Ovary (tissue), 9 donors: ENCODE measurements around the gene CTXN2. TPM values are rescaled to one million over a fixed set of nuclear protein-coding genes. Genes with fewer than 3 reads are reported as not detected.

Experiments used
- DNase-seq, 5 donors: peaks; one replicate each; pipeline ENCODE4 v3.0.0-alpha.2; 2019 to 2020
- H3K27ac ChIP-seq, 2 donors: fragments of 200-600 bp; one replicate each; pipeline versions ENCODE4 v1.5.1 to v1.8.0; 2019 to 2022
- H3K27me3 ChIP-seq: fragments of 200-600 bp; one replicate; pipeline ENCODE4 v1.8.0; 2022
- H3K36me3 ChIP-seq: fragments of 200-600 bp; sonication (generic); one replicate; pipeline ENCODE4 v1.5.1; 2019
- H3K4me1 ChIP-seq: one replicate; pipeline ENCODE4 v1.8.1; 2013; ENCODE audit warnings: mild to moderate bottlenecking, moderate library complexity; ENCODE audit not compliant: insufficient read depth
- H3K4me3 ChIP-seq: fragments of 200-600 bp; sonication (generic); one replicate; pipeline ENCODE4 v1.5.1; 2017
- H3K9me3 ChIP-seq, 2 donors: fragments of 200-600 bp in 1 of 2; sonication (generic) in 1 of 2; one replicate each; pipeline versions ENCODE4 v1.5.1 to v1.8.1; 2013 to 2019; ENCODE audit warnings: mild to moderate bottlenecking in 1 of 2, moderate library complexity in 1 of 2
- EP300 ChIP-seq: sonication (generic); formaldehyde crosslinking; IDR thresholded peaks from one replicate; pipeline ENCODE4 v1.6.1; 2017; ENCODE audit warnings: antibody characterized with exemption
- POLR2A ChIP-seq: fragments of 450-650 bp; IDR thresholded peaks from one replicate; pipeline ENCODE4 v1.6.1; 2017; ENCODE audit warnings: antibody characterized with exemption, mild to moderate bottlenecking, moderate library complexity
- WGBS, 3 donors: extraction: QIAGEN DNeasy Blood & Tissue Kit in 1 of 3; methylation state at CpG; one replicate each; pipeline versions ENCODE4 v1.1.5 to v1.1.7; 2013 to 2017; 5-methylcytosine and 5-hydroxymethylcytosine counted together
- intact Hi-C, 4 donors: fragments of 100-400 bp; cut with DNase I; formaldehyde crosslinking; loops; one replicate each; pipeline versions ENCODE4 v1.11.0 to v1.15.1; 2022 to 2023
- polyA plus RNA-seq, 2 donors: library from polyadenylated mRNA; stranded (reverse); fragments of 200-250 nt in 1 of 2; fragments of 350-450 nt in 1 of 2; fragmentation: Illumina TruSeq in 1 of 2; extraction: RNeasy Lipid Tissue Mini Kit (QIAGEN cat#74804) in 1 of 2; gene quantifications; one replicate each; pipeline ENCODE4 v1.2.3, GENCODE V29; 2013 to 2014
- total RNA-seq, 7 donors: library from RNA; depleted of rRNA in 2 of 7; stranded (reverse); fragments of >200 nt in 2 of 7; fragmentation: NEBNext Ultra II Directional in 3 of 7; extraction: Animal tissue kit (Norgen Biotek cat#: 25700) in 3 of 7; gene quantifications; one replicate each; pipeline versions ENCODE4 v1.1.0 to v1.2.4, GENCODE V29; 2016 to 2023
- TF ChIP-seq, protein P1 (sequence below), 3 donors: fragments of 450-650 bp in 2 of 3; fragments of 200-600 bp in 1 of 3; IDR thresholded peaks; one replicate each; pipeline versions ENCODE4 v1.5.1 to v1.8.0; 2016 to 2022; ENCODE audit warnings: antibody characterized with exemption in 3 of 3, mild to moderate bottlenecking in 1 of 3
- donor health status: DM: no; HTN: no; CAD: no; lungs with moderate emphysema.
- donor health status: DM: no; HTN: no; CAD: no.
- donor health status: Bipolar disorder and iron deficiency.
- donor health status: DM: yes; HTN: yes; CAD: no.
- donor health status: DM: no; HTN: no; CAD: no.
- donor health status: DM: yes; HTN: yes; CAD: no.

CTXN2 gene
- total and polyA plus RNA-seq, 9 donors = not detected

DNA sequence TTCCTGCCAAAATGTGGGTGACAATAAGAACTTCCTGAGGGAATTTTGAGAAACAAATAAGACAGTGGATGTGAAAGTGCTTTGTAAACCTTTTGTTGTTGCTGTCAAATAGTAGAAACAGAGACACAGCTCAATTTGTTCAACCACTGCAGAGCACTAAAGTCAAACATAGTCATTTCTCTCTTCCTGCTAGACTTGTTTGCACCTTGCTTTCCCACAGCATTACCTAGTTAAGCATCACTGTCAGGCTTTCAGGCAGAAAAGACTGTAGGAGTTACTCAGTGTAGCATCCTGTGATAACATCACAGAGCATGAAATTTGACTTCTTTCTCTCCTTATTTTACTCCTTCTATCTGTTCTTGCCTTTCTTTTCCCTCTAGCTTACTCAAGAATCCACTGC, 41.8 kb downstream of the CTXN2 start:
- TF ChIP-seq POLR2A = no peak
- no peaks in the 10 kb centered on the region for H3K4me1 ChIP-seq
- H3K4me3 ChIP-seq = no peak overlapping the region
- H3K36me3 ChIP-seq = no peaks in the 10 kb centered on the region
- no peaks in the 10 kb centered on the region for H3K9me3 ChIP-seq
- intact Hi-C loops = no loop called here
- H3K27ac ChIP-seq = no peak overlapping the region
- no peaks in the 10 kb centered on the region for H3K27me3 ChIP-seq
- DNase-seq = no peak

DNA sequence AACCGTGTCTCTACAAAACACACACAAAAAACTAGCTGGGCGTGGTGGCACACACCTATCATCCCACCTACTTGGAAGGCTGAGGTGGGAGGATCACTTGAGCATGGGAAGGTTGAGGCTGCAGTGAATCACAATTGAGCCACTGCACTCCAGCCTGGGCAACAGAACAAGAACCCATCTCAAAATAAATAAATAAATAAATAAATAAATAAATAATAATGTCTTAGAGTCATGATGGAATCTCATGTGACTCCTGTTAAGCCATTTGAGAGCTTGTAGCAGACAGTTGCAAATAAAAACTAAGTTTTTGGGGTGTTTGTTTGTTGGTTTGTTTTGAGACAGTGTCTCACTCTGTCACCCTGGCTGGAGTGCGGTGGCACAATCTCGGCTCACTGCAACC, 47.9 kb downstream of the CTXN2 start:
- Histone ChIP-seq H3K9me3 (no peaks in the 10 kb centered on the region), H3K4me1 (no peaks in the 10 kb centered on the region), H3K4me3 (no peak overlapping the region), H3K27me3 (no peaks in the 10 kb centered on the region), H3K27ac (no peak overlapping the region), H3K36me3 (no peaks in the 10 kb centered on the region)
- no peak for TF ChIP-seq EP300
- TF ChIP-seq, protein P1, sequence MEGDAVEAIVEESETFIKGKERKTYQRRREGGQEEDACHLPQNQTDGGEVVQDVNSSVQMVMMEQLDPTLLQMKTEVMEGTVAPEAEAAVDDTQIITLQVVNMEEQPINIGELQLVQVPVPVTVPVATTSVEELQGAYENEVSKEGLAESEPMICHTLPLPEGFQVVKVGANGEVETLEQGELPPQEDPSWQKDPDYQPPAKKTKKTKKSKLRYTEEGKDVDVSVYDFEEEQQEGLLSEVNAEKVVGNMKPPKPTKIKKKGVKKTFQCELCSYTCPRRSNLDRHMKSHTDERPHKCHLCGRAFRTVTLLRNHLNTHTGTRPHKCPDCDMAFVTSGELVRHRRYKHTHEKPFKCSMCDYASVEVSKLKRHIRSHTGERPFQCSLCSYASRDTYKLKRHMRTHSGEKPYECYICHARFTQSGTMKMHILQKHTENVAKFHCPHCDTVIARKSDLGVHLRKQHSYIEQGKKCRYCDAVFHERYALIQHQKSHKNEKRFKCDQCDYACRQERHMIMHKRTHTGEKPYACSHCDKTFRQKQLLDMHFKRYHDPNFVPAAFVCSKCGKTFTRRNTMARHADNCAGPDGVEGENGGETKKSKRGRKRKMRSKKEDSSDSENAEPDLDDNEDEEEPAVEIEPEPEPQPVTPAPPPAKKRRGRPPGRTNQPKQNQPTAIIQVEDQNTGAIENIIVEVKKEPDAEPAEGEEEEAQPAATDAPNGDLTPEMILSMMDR (IDR thresholded peaks at IDR 0.05) = no peak
- no peak for TF ChIP-seq POLR2A
- intact Hi-C loops = no loop called here
- WGBS, 3 donors = 87 to 92% (median 89%) methylated on average over 4 of the region's 4 CpGs
- no peak for DNase-seq

DNA sequence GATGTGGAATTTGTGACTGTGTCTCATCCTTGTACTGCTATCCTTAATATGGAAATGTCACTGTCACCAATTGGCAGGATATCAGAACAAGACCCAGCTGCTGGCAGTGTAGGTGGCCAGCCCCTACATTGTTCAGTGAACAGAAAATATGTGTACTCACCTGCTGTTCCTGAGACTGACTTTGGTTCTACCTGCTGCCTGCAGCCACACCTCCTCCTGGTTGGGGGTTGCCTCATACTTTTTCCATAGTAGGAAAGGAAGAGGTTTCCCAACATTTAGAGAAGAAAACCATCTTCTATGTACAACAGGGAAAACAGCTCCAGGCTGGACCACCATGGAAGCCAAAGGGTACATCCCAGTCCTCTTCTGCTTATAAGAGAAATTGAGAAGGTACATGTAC, 50.5 kb downstream of the CTXN2 start:
- TF ChIP-seq POLR2A (no peak), EP300 (no peak)
- TF ChIP-seq, protein P1 (IDR thresholded peaks at IDR 0.05) = no peak
- H3K4me3 ChIP-seq = no peak overlapping the region
- H3K9me3 ChIP-seq = no peaks in the 10 kb centered on the region
- DNase-seq = no peak
- H3K27me3 ChIP-seq = no peaks in the 10 kb centered on the region
- H3K27ac ChIP-seq = no peak overlapping the region
- intact Hi-C loops = no loop called here
- no peaks in the 10 kb centered on the region for H3K36me3 ChIP-seq
- no peaks in the 10 kb centered on the region for H3K4me1 ChIP-seq

DNA sequence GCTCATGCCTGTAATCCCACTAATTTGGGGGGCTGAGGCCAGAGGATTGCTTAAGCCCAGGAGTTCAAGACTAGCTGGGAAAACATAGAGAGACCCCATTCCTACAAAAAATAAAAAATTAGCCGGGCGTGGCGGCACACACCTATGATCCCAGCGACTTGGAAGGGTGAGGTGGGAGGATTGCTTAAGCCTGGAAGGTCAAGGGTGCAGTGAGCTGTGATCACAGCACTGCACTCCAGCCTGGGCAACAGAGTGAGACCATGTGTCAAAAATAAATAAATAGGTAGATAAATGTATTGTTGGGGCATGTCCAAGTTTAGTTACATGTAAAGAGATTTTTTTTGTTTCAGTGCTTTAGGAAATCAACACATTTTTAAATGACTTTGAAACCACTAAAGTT, 51.1 kb downstream of the CTXN2 start:
- no peak for DNase-seq
- intact Hi-C loops = no loop called here
- no peak for TF ChIP-seq EP300
- no peak for TF ChIP-seq POLR2A
- TF ChIP-seq, protein P1 (IDR thresholded peaks at IDR 0.05) = no peak
- Histone ChIP-seq H3K27ac (no peak overlapping the region), H3K4me1 (no peaks in the 10 kb centered on the region), H3K36me3 (no peaks in the 10 kb centered on the region), H3K4me3 (no peak overlapping the region), H3K9me3 (no peaks in the 10 kb centered on the region), H3K27me3 (no peaks in the 10 kb centered on the region)
- WGBS, 3 donors = 85 to 92% (median 91%) methylated on average over 4 of the region's 4 CpGs

DNA sequence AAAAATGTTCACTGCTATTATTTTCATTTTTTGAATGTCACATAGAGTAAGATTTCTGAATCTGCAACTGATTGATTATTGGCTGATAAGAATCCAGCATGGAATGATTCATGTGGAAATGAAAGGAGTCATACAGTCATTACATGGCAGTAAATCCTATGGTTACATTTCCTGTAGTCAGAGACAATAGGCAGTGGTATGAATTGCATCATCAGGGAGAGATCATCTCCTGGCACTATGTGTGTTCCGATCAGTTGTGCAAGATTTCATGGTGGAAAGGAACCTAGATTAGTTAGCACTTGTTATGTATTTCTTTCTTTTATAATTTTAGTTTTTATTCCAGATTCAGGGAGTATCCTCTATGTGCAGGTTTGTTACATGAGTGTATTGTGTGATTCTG, 53.5 kb downstream of the CTXN2 start:
- Histone ChIP-seq H3K4me1 (no peaks in the 10 kb centered on the region), H3K27ac (no peak overlapping the region), H3K4me3 (no peak overlapping the region), H3K9me3 (no peaks in the 10 kb centered on the region), H3K27me3 (no peaks in the 10 kb centered on the region), H3K36me3 (no peaks in the 10 kb centered on the region)
- intact Hi-C loops = no loop called here
- no peak for TF ChIP-seq EP300
- TF ChIP-seq POLR2A = no peak
- TF ChIP-seq, protein P1 (IDR thresholded peaks at IDR 0.05) = no peak
- DNase-seq = no peak
- WGBS, 3 donors = 87 to 93% (median 92%) methylated on average over 1 of the region's 1 CpG
